Smooth muscle cell (in vitro differentiated cells): Measurements from ENCODE around the gene NEURL1. TPM values are rescaled to one million over a fixed set of nuclear protein-coding genes. Genes with fewer than 3 reads are reported as not detected.

Source experiments
- DNase-seq: peaks from one replicate; lab custom pipeline; 2025; ENCODE audit not compliant: unreplicated experiment; lab: John Stamatoyannopoulos, UW
- H2AFZ ChIP-seq: fragments of 200-600 bp; sonication (generic); 2 replicates; pipeline ENCODE4 v1.6.0; 2016; ENCODE audit warnings: antibody characterized with exemption, low read depth, mild to moderate bottlenecking
- H3F3A ChIP-seq: fragments of 200-600 bp; sonication (generic); 2 replicates; pipeline ENCODE4 v1.6.0; 2017; ENCODE audit warnings: antibody characterized with exemption, low read depth
- H3K27ac ChIP-seq: fragments of 200-600 bp; sonication (generic); 2 replicates; pipeline ENCODE4 v1.5.1; 2016; ENCODE audit warnings: low read depth, mild to moderate bottlenecking
- H3K27me3 ChIP-seq: fragments of 200-600 bp; sonication (generic); 2 replicates; pipeline ENCODE4 v1.6.1; 2016; ENCODE audit warnings: low read depth, mild to moderate bottlenecking
- H3K36me3 ChIP-seq: fragments of 200-600 bp; sonication (generic); 2 replicates; pipeline ENCODE4 v1.5.1; 2016; ENCODE audit warnings: low read depth
- H3K4me1 ChIP-seq: fragments of 200-600 bp; sonication (generic); 2 replicates; pipeline ENCODE4 v1.5.1; 2016; ENCODE audit warnings: low read depth
- H3K4me2 ChIP-seq: fragments of 200-600 bp; sonication (generic); 2 replicates; pipeline ENCODE4 v1.6.0; 2016; ENCODE audit warnings: mild to moderate bottlenecking
- H3K4me3 ChIP-seq: fragments of 200-600 bp; sonication (generic); 2 replicates; pipeline ENCODE4 v1.5.1; 2016; ENCODE audit warnings: mild to moderate bottlenecking
- H3K79me2 ChIP-seq: fragments of 200-600 bp; sonication (generic); 2 replicates; pipeline ENCODE4 v1.6.0; 2016; ENCODE audit warnings: low read depth, mild to moderate bottlenecking
- H3K9ac ChIP-seq: fragments of 200-600 bp; sonication (generic); 2 replicates; pipeline ENCODE4 v1.6.0; 2016; ENCODE audit warnings: low read depth
- H3K9me3 ChIP-seq: fragments of 200-600 bp; sonication (generic); replicated peaks from 2 replicates; pipeline ENCODE4 v1.5.1; 2016; ENCODE audit warnings: low read depth
- H4K20me1 ChIP-seq: fragments of 200-600 bp; sonication (generic); 2 replicates; pipeline ENCODE4 v1.6.0; 2016; ENCODE audit warnings: low read depth
- CTCF ChIP-seq: fragments of 200-600 bp; sonication (generic); IDR thresholded peaks from 2 replicates; pipeline ENCODE4 v1.5.1; 2017; ENCODE audit warnings: borderline replicate concordance, mild to moderate bottlenecking, antibody characterized with exemption; ENCODE audit not compliant: insufficient read depth, poor library complexity, severe bottlenecking
- WGBS: methylation state at CpG from one replicate; pipeline ENCODE4 v1.1.7; 2016; ENCODE audit warnings: low lambda C conversion rate; 5-methylcytosine and 5-hydroxymethylcytosine counted together
- polyA plus RNA-seq: library from polyadenylated mRNA; unstranded; fragments of >200 nt; fragmentation: Nextera tagmentation; extraction: Ambion mirVana; gene quantifications from 2 replicates; pipeline ENCODE4 v1.2.1, GENCODE V29; 2016
- total RNA-seq: library from RNA; depleted of rRNA; stranded (reverse); fragments of >200 nt; gene quantifications from 2 replicates; pipeline ENCODE4 v1.2.3, GENCODE V29; 2014

The NEURL1 gene
- total and polyA plus RNA-seq, 2 experiments from 2014 or later, result 0.04 to 0.91 TPM

DNA sequence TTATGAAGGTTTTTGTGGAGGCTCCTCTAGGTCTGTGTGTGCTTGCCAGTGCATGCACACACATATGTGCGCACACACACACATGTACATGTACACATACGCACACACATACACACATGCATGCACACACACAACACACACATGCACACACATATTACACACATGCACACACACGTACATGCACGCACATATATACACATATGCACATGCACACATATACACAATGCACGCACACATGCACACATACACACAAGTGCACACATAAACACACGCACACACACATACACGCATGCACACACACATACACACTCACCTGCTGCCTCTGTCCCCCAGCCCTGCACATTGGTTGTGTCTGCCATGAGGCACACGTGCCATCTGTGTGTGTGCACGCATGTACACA lies 66.3 kb downstream of the NEURL1 start:
- Histone ChIP-seq H3K36me3 (no peaks in the 10 kb centered on the region), H4K20me1 (no peaks in the 10 kb centered on the region), H3K27me3 (peaks cover 28% of the 10 kb centered on the region), H3K4me1 (peaks cover 9% of the 10 kb centered on the region), H3K9me3 (no peaks in the 10 kb centered on the region), H3K4me3 (no peak overlapping the region), H3K9ac (no peak overlapping the region), H3K4me2 (no peak overlapping the region), H3F3A (no peaks in the 10 kb centered on the region), H3K27ac (no peak overlapping the region), H2AFZ (no peak overlapping the region), H3K79me2 (no peaks in the 10 kb centered on the region)
- no peak for DNase-seq
- 95% methylated on average over 8 of the region's 9 CpGs for WGBS
- no peak for TF ChIP-seq CTCF

DNA sequence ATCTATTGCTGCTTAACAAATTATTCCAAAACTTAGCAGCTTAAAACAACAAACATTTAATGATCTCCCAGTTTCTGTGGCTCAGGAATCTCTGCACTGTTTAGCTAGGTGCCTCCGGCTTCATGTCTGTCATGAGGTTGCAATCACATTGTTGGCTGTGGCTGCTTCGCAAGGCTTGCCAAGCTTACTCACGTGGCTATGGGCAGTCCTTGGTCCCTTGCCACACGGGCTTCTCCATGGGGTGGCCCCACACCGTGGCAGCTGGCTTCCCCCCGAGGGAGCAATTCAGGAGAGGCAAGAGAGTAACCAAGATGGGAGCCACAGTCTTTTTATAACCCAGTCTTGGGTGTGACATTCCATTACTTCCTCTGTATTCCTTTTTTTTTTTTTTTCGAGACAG lies 67.4 kb downstream of the NEURL1 start:
- no peak overlapping the region for H2AFZ ChIP-seq
- no peak overlapping the region for H3K9ac ChIP-seq
- 89% methylated on average over 7 of the region's 7 CpGs for WGBS
- TF ChIP-seq CTCF, result no peak
- no peaks in the 10 kb centered on the region for H3F3A ChIP-seq
- no peaks in the 10 kb centered on the region for H3K79me2 ChIP-seq
- no peaks in the 10 kb centered on the region for H3K9me3 ChIP-seq
- no peak overlapping the region for H3K27ac ChIP-seq
- H4K20me1 ChIP-seq, result no peaks in the 10 kb centered on the region
- peaks cover 1% of the 10 kb centered on the region for H3K4me1 ChIP-seq
- H3K4me3 ChIP-seq, result no peak overlapping the region
- no peaks in the 10 kb centered on the region for H3K36me3 ChIP-seq
- peaks cover 24% of the 10 kb centered on the region for H3K27me3 ChIP-seq
- DNase-seq, result no peak
- H3K4me2 ChIP-seq, result no peak overlapping the region

GRCh38 chr10:103562383-103562782 lies 68.9 kb downstream of the NEURL1 start:
- H3K9ac ChIP-seq, result no peak overlapping the region
- DNase-seq, result no peak
- no peaks in the 10 kb centered on the region for H4K20me1 ChIP-seq
- WGBS, result 92% methylated on average over 4 of the region's 4 CpGs
- peaks cover 22% of the 10 kb centered on the region for H3K27me3 ChIP-seq
- H3K4me1 ChIP-seq, result no peaks in the 10 kb centered on the region
- no peaks in the 10 kb centered on the region for H3K9me3 ChIP-seq
- H2AFZ ChIP-seq, result no peak overlapping the region
- H3K4me2 ChIP-seq, result no peak overlapping the region
- H3K4me3 ChIP-seq, result no peak overlapping the region
- H3K36me3 ChIP-seq, result no peaks in the 10 kb centered on the region
- no peaks in the 10 kb centered on the region for H3K79me2 ChIP-seq
- H3K27ac ChIP-seq, result no peak overlapping the region
- no peak for TF ChIP-seq CTCF
- no peaks in the 10 kb centered on the region for H3F3A ChIP-seq
